HTERT RPE-1 (cell line): Measurements from ENCODE around the gene HMGCL.
"Not testable (repeated sequence)": the region's sequence is repeated elsewhere in the genome, so short reads cannot be mapped to it uniquely, and the experiment has no call there.

Experiments used
- in situ Hi-C: fragments of 300-500 bp; cut with MboI; formaldehyde crosslinking; loops from 4 replicates; pipeline ENCODE4 v1.14.3; 2020; ENCODE audit warnings: low sequenced_read_pairs

The HMGCL gene

GRCh38 chr1:23799570-23800399 lies 25.4 kb downstream of the HMGCL start:
- in situ Hi-C loops: no loop called here

- in situ Hi-C loops: no loop called here
Measured at GRCh38 chr1:23799255-23799569, 26.0 kb downstream of the HMGCL start.

GRCh38 chr1:23798662-23799142 lies 26.5 kb downstream of the HMGCL start:
- in situ Hi-C loops: no loop called here

GRCh38 chr1:23797478-23798448 lies 27.5 kb downstream of the HMGCL start:
- in situ Hi-C loops: no loop called here

GRCh38 chr1:23796466-23797271 lies 28.6 kb downstream of the HMGCL start:
- in situ Hi-C loops: no loop called here

- in situ Hi-C loops: no loop called here
Measured at GRCh38 chr1:23795676-23796465, 29.4 kb downstream of the HMGCL start.

- in situ Hi-C loops: not testable (repeated sequence)
Measured at GRCh38 chr1:23794732-23795182, 30.5 kb downstream of the HMGCL start.

- in situ Hi-C loops: no loop called here
Measured at GRCh38 chr1:23793861-23794731, 31.1 kb downstream of the HMGCL start.

GRCh38 chr1:23793018-23793781 lies 32.0 kb downstream of the HMGCL start:
- in situ Hi-C loops: no loop called here

- in situ Hi-C loops: no loop called here
Measured at GRCh38 chr1:23792151-23792945, 32.9 kb downstream of the HMGCL start.

- in situ Hi-C loops: no loop called here
Measured at GRCh38 chr1:23791516-23792047, 33.6 kb downstream of the HMGCL start.

GRCh38 chr1:23790696-23791515 lies 34.3 kb downstream of the HMGCL start, which contains the start of gene LYPLA2:
TSS of gene LYPLA2 (plus strand) at chr1:23791145. CDS start at chr1:23792683, 1,538 bp downstream.
- in situ Hi-C loops: no loop called here

- in situ Hi-C loops: no loop called here
Measured at GRCh38 chr1:23788695-23789094, 36.5 kb downstream of the HMGCL start.

- in situ Hi-C loops: no loop called here
Measured at GRCh38 chr1:23787701-23788100, 37.5 kb downstream of the HMGCL start.

- in situ Hi-C loops: no loop called here
Measured at GRCh38 chr1:23784846-23785245, 40.4 kb downstream of the HMGCL start.

GRCh38 chr1:23783141-23783540 lies 42.1 kb downstream of the HMGCL start:
- in situ Hi-C loops: not testable (repeated sequence)
